ENCODE measurements around the gene ZNF619.

Gene ZNF619

GRCh38 chr3:40452057-40452456 lies 24.9 kb upstream of the ZNF619 start:
- TF ChIP-seq ZNF384 (IDR thresholded peaks at IDR 0.05) (no peak), SUZ12 (IDR thresholded peaks at IDR 0.05) (no peak), FOXA1 (IDR thresholded peaks at IDR 0.05) (no peak), LEF1 (IDR thresholded peaks at IDR 0.05; ENCODE audit: borderline replicate concordance) (no peak), FOXK2 (IDR thresholded peaks at IDR 0.05) (no peak), ELF4 (IDR thresholded peaks at IDR 0.05) (no peak), TARDBP (IDR thresholded peaks at IDR 0.05) (no peak)
- TF ChIP-seq, protein P1, sequence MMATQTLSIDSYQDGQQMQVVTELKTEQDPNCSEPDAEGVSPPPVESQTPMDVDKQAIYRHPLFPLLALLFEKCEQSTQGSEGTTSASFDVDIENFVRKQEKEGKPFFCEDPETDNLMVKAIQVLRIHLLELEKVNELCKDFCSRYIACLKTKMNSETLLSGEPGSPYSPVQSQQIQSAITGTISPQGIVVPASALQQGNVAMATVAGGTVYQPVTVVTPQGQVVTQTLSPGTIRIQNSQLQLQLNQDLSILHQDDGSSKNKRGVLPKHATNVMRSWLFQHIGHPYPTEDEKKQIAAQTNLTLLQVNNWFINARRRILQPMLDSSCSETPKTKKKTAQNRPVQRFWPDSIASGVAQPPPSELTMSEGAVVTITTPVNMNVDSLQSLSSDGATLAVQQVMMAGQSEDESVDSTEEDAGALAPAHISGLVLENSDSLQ (IDR thresholded peaks at IDR 0.05) = no peak
- no peak for DNase-seq (ENCODE audit: extremely low spot score)
- POLR2A ChIA-PET = interaction anchor here (1.1 to 2.2 kb wide), 4 partner anchors 25 to 72 kb away, joined by 3 to 11 read pairs (median 8); partner anchors contain the start of genes ZNF619, ZNF620 and ZNF621
- CTCF ChIA-PET = no interaction called here

DNA sequence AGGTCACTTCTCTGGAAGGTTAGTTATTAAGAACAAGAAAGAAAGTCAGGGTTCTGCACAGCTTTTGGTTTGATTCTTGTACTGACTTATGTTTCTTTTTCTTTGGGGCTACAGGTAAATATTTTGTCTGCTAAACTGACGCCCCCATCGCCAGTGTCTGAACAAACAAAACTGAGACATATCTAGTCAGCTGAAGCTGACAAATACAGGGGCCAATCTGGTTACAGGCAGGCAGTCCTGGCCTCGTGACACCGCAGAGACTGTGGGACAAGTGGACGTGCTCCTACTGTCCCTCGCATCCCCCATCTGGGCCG lies 24.4 kb upstream of the ZNF619 start:
- no peak for DNase-seq (ENCODE audit: extremely low spot score)
- CTCF ChIA-PET = no interaction called here
- POLR2A ChIA-PET = interaction anchor here (1.1 to 2.2 kb wide), 6 partner anchors 14 to 72 kb away, joined by 3 to 11 read pairs (median 6); partner anchors contain the start of genes ZNF619, ZNF620 and ZNF621
- no peak for TF ChIP-seq CTBP1 (IDR thresholded peaks at IDR 0.05; ENCODE audit: borderline replicate concordance)
- TF ChIP-seq NFRKB (IDR thresholded peaks at IDR 0.05) = no peak
- TF ChIP-seq, protein P1 (IDR thresholded peaks at IDR 0.05) = no peak
- no peak for TF ChIP-seq L3MBTL2 (conservative IDR thresholded peaks at IDR 0.05)
- TF ChIP-seq SP1 (IDR thresholded peaks at IDR 0.05) = no peak
- TF ChIP-seq HDGF (IDR thresholded peaks at IDR 0.05; ENCODE audit: borderline replicate concordance) = no peak
- TF ChIP-seq ARNT (IDR thresholded peaks at IDR 0.05) = no peak
- TF ChIP-seq TARDBP (IDR thresholded peaks at IDR 0.05) = no peak
- no peak for TF ChIP-seq FOXA1 (IDR thresholded peaks at IDR 0.05)

DNA sequence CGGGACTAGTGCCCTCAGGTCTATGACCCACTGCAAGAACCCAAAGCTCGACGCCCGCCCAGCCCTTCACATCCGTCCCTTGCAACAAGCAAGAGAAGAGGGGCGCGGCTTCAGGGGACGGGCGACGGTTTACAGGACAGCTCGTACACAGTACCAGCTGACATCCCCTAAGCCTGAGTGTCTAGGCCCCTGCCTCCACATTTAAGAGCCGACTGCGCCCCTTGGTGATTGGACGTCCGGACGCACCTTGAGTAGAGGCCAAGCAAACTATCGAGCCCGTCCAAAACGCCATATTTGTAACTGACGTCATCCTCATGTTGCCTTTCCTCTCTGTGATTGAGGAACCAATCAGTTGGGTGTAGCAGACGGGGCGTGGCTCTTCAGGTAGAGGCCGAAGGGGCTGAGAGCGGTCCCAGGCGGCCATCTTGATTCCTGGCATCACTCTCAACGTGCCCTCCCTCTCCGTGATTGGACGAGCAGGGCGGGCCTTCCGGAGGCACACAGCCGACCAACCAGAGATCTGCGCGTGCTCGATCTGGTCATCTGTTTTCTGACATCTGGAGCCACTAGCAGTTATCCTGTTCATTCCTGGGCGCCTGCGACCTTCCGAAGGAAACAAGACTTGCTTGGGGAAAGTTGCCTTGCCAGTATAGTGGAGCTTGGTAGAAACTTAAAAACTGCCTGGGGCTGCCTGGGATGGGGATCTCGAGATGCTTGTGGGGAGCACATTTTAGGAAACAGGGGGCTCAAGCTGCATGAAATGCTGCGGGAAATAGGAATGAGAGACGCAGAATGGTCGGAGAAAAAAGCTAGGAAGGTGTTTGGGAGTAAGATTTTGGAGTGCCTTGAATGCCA lies 23.8 kb upstream of the ZNF619 start:
- ChIA-PET CTCF (no interaction called here), POLR2A (interaction anchor here (1.0 to 2.2 kb wide), 8 partner anchors 12 to 746 kb away, joined by 3 to 11 read pairs (median 5); partner anchors contain the start of genes CTNNB1, ZNF619, ZNF620 and ZNF621)
- TF ChIP-seq LEF1 (IDR thresholded peaks at IDR 0.05; ENCODE audit: borderline replicate concordance) = no peak
- no peak for TF ChIP-seq TARDBP (IDR thresholded peaks at IDR 0.05)
- peak; percentile 37; the same call in 1 of the 2 replicates for TF ChIP-seq NFRKB (IDR thresholded peaks at IDR 0.05)
- no peak for TF ChIP-seq ARNT (IDR thresholded peaks at IDR 0.05)
- TF ChIP-seq SP1 (IDR thresholded peaks at IDR 0.05) = no peak
- no peak for TF ChIP-seq CTBP1 (IDR thresholded peaks at IDR 0.05; ENCODE audit: borderline replicate concordance)
- TF ChIP-seq ELF4 (IDR thresholded peaks at IDR 0.05) = no peak
- TF ChIP-seq BHLHE40 (IDR thresholded peaks at IDR 0.05; ENCODE audit: borderline replicate concordance) = no peak
- no peak for TF ChIP-seq FOXA1 (IDR thresholded peaks at IDR 0.05)
- no peak for TF ChIP-seq SUZ12 (IDR thresholded peaks at IDR 0.05)
- TF ChIP-seq, protein P1 (IDR thresholded peaks at IDR 0.05) = peak; percentile 56
- TF ChIP-seq ZNF384 (IDR thresholded peaks at IDR 0.05) = no peak
- TF ChIP-seq FOXM1 (IDR thresholded peaks at IDR 0.05; ENCODE audit: borderline replicate concordance) = no peak
- 0 out of 2 replicates have a peak, but pooled peaks have one; percentile 93 for TF ChIP-seq HDGF (IDR thresholded peaks at IDR 0.05; ENCODE audit: borderline replicate concordance)
- 0 out of 2 replicates have a peak, but pooled peaks have one; percentile 37 for TF ChIP-seq FOXK2 (IDR thresholded peaks at IDR 0.05)
- peak; percentile 58 for TF ChIP-seq L3MBTL2 (conservative IDR thresholded peaks at IDR 0.05)
- peak; percentile 94 for DNase-seq (ENCODE audit: extremely low spot score)

DNA sequence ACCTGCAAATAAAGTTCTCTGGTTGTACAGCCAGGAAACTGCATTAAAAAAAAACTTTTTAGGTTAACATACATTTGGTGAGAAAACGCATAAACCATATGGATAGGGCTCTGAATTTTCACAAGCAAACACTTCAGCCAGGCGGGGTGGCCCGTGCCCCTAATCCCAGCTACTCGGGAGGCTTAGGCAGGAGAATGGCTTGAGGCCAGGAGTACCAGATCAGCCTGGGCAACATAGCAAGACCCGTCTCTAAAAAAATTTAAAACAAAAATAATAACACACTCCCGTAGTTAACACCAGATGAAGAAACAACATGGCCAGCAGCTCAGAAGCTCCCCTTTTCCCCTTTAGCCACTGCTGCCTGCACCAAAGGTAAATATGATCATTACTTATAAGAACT lies 23.0 kb upstream of the ZNF619 start:
- TF ChIP-seq, protein P1 (IDR thresholded peaks at IDR 0.05) = no peak
- TF ChIP-seq SP1 (IDR thresholded peaks at IDR 0.05) (no peak), ZNF384 (IDR thresholded peaks at IDR 0.05) (no peak), CTBP1 (IDR thresholded peaks at IDR 0.05; ENCODE audit: borderline replicate concordance) (no peak), HDGF (IDR thresholded peaks at IDR 0.05; ENCODE audit: borderline replicate concordance) (no peak), ARNT (IDR thresholded peaks at IDR 0.05) (no peak), FOXK2 (IDR thresholded peaks at IDR 0.05) (no peak), LEF1 (IDR thresholded peaks at IDR 0.05; ENCODE audit: borderline replicate concordance) (no peak), TARDBP (IDR thresholded peaks at IDR 0.05) (no peak), ELF4 (IDR thresholded peaks at IDR 0.05) (no peak), FOXA1 (IDR thresholded peaks at IDR 0.05) (no peak), SUZ12 (IDR thresholded peaks at IDR 0.05) (no peak), BHLHE40 (IDR thresholded peaks at IDR 0.05; ENCODE audit: borderline replicate concordance) (no peak), L3MBTL2 (conservative IDR thresholded peaks at IDR 0.05) (no peak), FOXM1 (IDR thresholded peaks at IDR 0.05; ENCODE audit: borderline replicate concordance) (no peak), NFRKB (IDR thresholded peaks at IDR 0.05) (no peak)
- POLR2A ChIA-PET = interaction anchor here (1.0 to 2.2 kb wide), 6 partner anchors 11 to 745 kb away, joined by 3 to 11 read pairs (median 6); partner anchors contain the start of genes CTNNB1, ZNF620 and ZNF621
- CTCF ChIA-PET = no interaction called here
- no peak for DNase-seq (ENCODE audit: extremely low spot score)

- no peak for TF ChIP-seq LEF1 (IDR thresholded peaks at IDR 0.05; ENCODE audit: borderline replicate concordance)
- POLR2A ChIA-PET = no interaction called here
- CTCF ChIA-PET = no interaction called here
- no peak for DNase-seq (ENCODE audit: extremely low spot score)
Observed at GRCh38 chr3:40455328-40455727, 21.6 kb upstream of the ZNF619 start.

Measured in HEK293T (cell line).